ENCODE data around the gene EPN3.

The EPN3 gene

GRCh38 chr17:50549256-50549941 lies 16.9 kb downstream of the EPN3 start:
- no peak for DNase-seq (ENCODE audit: low read depth, low spot score)

- no peak for DNase-seq (ENCODE audit: low read depth, low spot score)
Measured at GRCh38 chr17:50549969-50550368, 17.4 kb downstream of the EPN3 start.

- DNase-seq (ENCODE audit: low read depth, low spot score), result peak; percentile 36
Measured at GRCh38 chr17:50550661-50551432, 18.3 kb downstream of the EPN3 start.

GRCh38 chr17:50551433-50551815 lies 18.9 kb downstream of the EPN3 start:
- no peak for DNase-seq (ENCODE audit: low read depth, low spot score)

GRCh38 chr17:50551884-50552283 lies 19.3 kb downstream of the EPN3 start:
- no peak for DNase-seq (ENCODE audit: low read depth, low spot score)

- no peak for DNase-seq (ENCODE audit: low read depth, low spot score)
Measured at GRCh38 chr17:50554201-50554600, 21.7 kb downstream of the EPN3 start.

GRCh38 chr17:50556803-50557202 lies 24.3 kb downstream of the EPN3 start:
- DNase-seq (ENCODE audit: low read depth, low spot score), result no peak

GRCh38 chr17:50557630-50558029 lies 25.1 kb downstream of the EPN3 start:
- no peak for DNase-seq (ENCODE audit: low read depth, low spot score)

GRCh38 chr17:50558091-50558490 lies 25.6 kb downstream of the EPN3 start:
- no peak for DNase-seq (ENCODE audit: low read depth, low spot score)

- DNase-seq (ENCODE audit: low read depth, low spot score), result no peak
Measured at GRCh38 chr17:50558581-50558940, 26.0 kb downstream of the EPN3 start.

GRCh38 chr17:50558941-50559614 lies 26.5 kb downstream of the EPN3 start:
- no peak for DNase-seq (ENCODE audit: low read depth, low spot score)

GRCh38 chr17:50559674-50560184 lies 27.2 kb downstream of the EPN3 start:
- DNase-seq (ENCODE audit: low read depth, low spot score), result no peak

- no peak for DNase-seq (ENCODE audit: low read depth, low spot score)
Measured at GRCh38 chr17:50560185-50560824, 27.8 kb downstream of the EPN3 start, which contains the start of gene CACNA1G. Gene CACNA1G (plus strand): TSS chr17:50560715. CDS start chr17:50561460, 745 bp downstream.

GRCh38 chr17:50560931-50561745 lies 28.6 kb downstream of the EPN3 start:
- no peak for DNase-seq (ENCODE audit: low read depth, low spot score)

- no peak for DNase-seq (ENCODE audit: low read depth, low spot score)
Measured at GRCh38 chr17:50561746-50562141, 29.2 kb downstream of the EPN3 start.

- no peak for DNase-seq (ENCODE audit: low read depth, low spot score)
Measured at GRCh38 chr17:50562242-50563091, 29.9 kb downstream of the EPN3 start.

- DNase-seq (ENCODE audit: low read depth, low spot score), result no peak
Measured at GRCh38 chr17:50563092-50563511, 30.6 kb downstream of the EPN3 start.

- no peak for DNase-seq (ENCODE audit: low read depth, low spot score)
Measured at GRCh38 chr17:50564916-50565315, 32.4 kb downstream of the EPN3 start.

GRCh38 chr17:50565402-50566350 lies 33.1 kb downstream of the EPN3 start:
- no peak for DNase-seq (ENCODE audit: low read depth, low spot score)

Measured in brain pericyte (primary cell).